Thymus (tissue), 11 donors: ENCODE measurements around the gene CCDC57. TPM values are rescaled to one million over a fixed set of nuclear protein-coding genes. Genes with fewer than 3 reads are reported as not detected.
A peak's percentile ranks its signal among the peaks of the same experiment; 100 is the strongest.
"Not testable (repeated sequence)": the region's sequence is repeated elsewhere in the genome, so short reads cannot be mapped to it uniquely, and the experiment has no call there.

ENCODE experiments used
- DNase-seq, 9 donors: peaks; one replicate each; pipeline ENCODE4 v3.0.0-alpha.2; 2013; ENCODE audit warnings: low spot score in 9 of 9, low read depth in 6 of 9, missing footprints in 1 of 9
- H3K27ac ChIP-seq, 2 donors: one replicate each; pipeline ENCODE4 v1.5.1; 2013; ENCODE audit warnings: control low read depth in 1 of 2, low read depth in 1 of 2, low read length in 1 of 2, mild to moderate bottlenecking in 1 of 2, moderate library complexity in 1 of 2
- H3K27me3 ChIP-seq, 2 donors: one replicate each; pipeline ENCODE4 v1.5.1; 2013; ENCODE audit warnings: low read length in 1 of 2; ENCODE audit not compliant: control insufficient read depth in 2 of 2, insufficient read depth in 1 of 2
- H3K36me3 ChIP-seq, 2 donors: one replicate each; pipeline ENCODE4 v1.5.1; 2013; ENCODE audit warnings: low read length in 1 of 2, mild to moderate bottlenecking in 1 of 2, moderate library complexity in 1 of 2; ENCODE audit not compliant: control insufficient read depth in 2 of 2, insufficient read depth in 2 of 2
- H3K4me1 ChIP-seq, 2 donors: one replicate each; pipeline ENCODE4 v1.5.1; 2013; ENCODE audit warnings: low read length in 2 of 2; ENCODE audit not compliant: control insufficient read depth in 2 of 2, insufficient read depth in 2 of 2
- H3K4me3 ChIP-seq, 2 donors: one replicate each; pipeline ENCODE4 v1.5.1; 2013; ENCODE audit warnings: low read length in 2 of 2, control low read depth in 1 of 2, mild to moderate bottlenecking in 1 of 2
- H3K9me3 ChIP-seq, 2 donors: one replicate each; pipeline ENCODE4 v1.5.1; 2013; ENCODE audit warnings: low read length in 1 of 2, mild to moderate bottlenecking in 1 of 2; ENCODE audit not compliant: control insufficient read depth in 2 of 2, insufficient read depth in 1 of 2
- WGBS: extraction: QIAGEN DNeasy Blood & Tissue Kit; methylation state at CpG from one replicate; pipeline ENCODE4 v1.1.7; 2013; 5-methylcytosine and 5-hydroxymethylcytosine counted together
- polyA plus RNA-seq: library from polyadenylated mRNA; stranded (reverse); fragments of 200-250 nt; gene quantifications from one replicate; pipeline ENCODE4 v1.2.3, GENCODE V29; 2013
- total RNA-seq: library from RNA; stranded (reverse); fragments of 120-200 nt; gene quantifications from one replicate; pipeline ENCODE4 v1.2.4, GENCODE V29; 2013
- donor health status: healthy.

CCDC57 gene
- total and polyA plus RNA-seq, 2 donors: 39.3 to 122 TPM

- peaks cover 0 to 14% of the 10 kb centered on the region in 2 donors for H3K27me3 ChIP-seq
- WGBS: 43% methylated on average over 37 of the region's 37 CpGs
- H3K4me1 ChIP-seq: peaks cover 11 to 27% of the 10 kb centered on the region in 2 donors
- H3K9me3 ChIP-seq: no peaks in the 10 kb centered on the region
- no peak for DNase-seq
- no peaks in the 10 kb centered on the region for H3K36me3 ChIP-seq
- peak overlapping the region; percentile 36 to 91 for H3K4me3 ChIP-seq
- peak overlapping the region in 1 of 2 donors; percentile 25 for H3K27ac ChIP-seq
These were observed 789 bp upstream of the CCDC57 start for GRCh38 chr17:82213251-82214011.

DNA sequence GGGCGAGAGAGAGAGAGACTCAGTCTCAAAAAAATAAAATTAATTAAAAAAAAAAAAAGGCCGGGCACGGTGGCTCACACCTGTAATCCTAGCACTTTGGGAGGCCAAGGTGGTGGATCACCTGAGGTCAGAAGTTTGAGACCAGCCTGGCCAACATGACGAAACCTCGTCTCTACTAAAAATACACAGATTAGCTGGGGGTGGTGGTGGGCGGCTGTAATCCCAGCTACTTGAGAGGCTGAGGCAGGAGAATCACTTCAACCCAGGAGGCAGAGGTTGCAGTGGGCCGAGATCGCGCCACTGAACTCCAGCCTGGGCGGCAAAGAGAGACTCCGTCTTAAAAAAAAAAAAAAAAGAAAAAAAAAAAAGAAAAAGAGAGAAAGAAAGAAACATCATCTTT, 2.0 kb downstream of the CCDC57 start:
- Histone ChIP-seq H3K4me1 (peaks cover 18 to 24% of the 10 kb centered on the region in 2 donors), H3K27me3 (peaks cover 0 to 14% of the 10 kb centered on the region in 2 donors)
- not testable (repeated sequence) for H3K9me3 ChIP-seq, DNase-seq, H3K27ac ChIP-seq, H3K4me3 ChIP-seq, H3K36me3 ChIP-seq
- 96% methylated on average over 11 of the region's 11 CpGs for WGBS

- peak in 8 of 9 donors; percentile 64 to 87 (median 74) for DNase-seq
- 23% methylated on average over 21 of the region's 21 CpGs for WGBS
- Histone ChIP-seq H3K4me1 (peaks cover 13 to 22% of the 10 kb centered on the region in 2 donors), H3K9me3 (no peaks in the 10 kb centered on the region), H3K27ac (peak overlapping the region; percentile 66 to 94), H3K27me3 (no peaks in the 10 kb centered on the region), H3K4me3 (peak overlapping the region in 1 of 2 donors; percentile 21), H3K36me3 (peaks cover 3 to 10% of the 10 kb centered on the region in 2 donors)
These were observed 6.7 kb downstream of the CCDC57 start for GRCh38 chr17:82205720-82206508.

DNA sequence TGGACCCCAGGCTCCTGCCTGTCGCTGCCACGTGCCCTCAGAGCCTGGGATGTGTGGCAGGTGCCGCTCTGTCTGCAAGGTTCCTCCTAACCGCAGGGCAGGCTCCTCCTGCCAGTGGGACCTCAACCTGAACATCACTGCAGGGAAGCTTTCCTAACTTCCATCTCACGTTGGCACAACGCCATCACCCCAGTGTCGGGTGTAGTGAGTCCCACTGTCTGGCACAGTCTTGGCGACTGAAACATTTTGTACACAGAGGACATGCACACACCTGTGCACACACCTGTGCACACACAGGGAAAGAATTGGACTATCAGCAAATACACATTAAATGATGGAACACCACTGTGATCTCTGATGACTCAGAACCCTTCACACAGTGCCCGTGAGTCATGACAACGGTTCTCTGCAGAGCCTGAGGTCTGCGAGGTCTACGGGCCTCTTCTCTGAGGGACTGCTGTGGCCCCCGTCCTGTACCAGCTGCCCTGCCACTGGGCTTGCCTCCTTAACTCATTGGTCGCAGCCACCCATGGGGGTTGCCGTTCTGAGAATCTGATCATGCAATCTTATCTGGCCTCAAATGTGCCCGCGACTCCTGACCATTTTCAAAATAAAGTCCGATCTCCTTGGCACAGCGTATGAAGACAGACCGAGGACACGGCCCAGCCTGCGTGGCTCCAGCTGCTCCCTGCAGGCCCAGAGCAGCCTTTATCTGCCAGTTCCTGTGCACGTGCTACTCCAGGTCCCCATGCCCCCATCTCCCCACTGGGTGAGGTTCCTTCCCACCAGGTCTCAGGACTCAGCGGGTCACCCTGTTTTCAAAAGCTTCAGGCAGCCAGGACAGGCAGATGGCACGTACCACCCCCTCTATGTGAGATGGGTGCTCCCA, 7.6 kb downstream of the CCDC57 start:
- Histone ChIP-seq H3K4me3 (no peak overlapping the region), H3K36me3 (peaks cover 3 to 10% of the 10 kb centered on the region in 2 donors), H3K27me3 (no peaks in the 10 kb centered on the region), H3K4me1 (peaks cover 20 to 30% of the 10 kb centered on the region in 2 donors), H3K27ac (no peak overlapping the region), H3K9me3 (no peaks in the 10 kb centered on the region)
- no peak for DNase-seq
- WGBS: 90% methylated on average over 25 of the region's 25 CpGs

- no peak overlapping the region for H3K27ac ChIP-seq
These were observed 8.7 kb downstream of the CCDC57 start for GRCh38 chr17:82203920-82204319.

DNA sequence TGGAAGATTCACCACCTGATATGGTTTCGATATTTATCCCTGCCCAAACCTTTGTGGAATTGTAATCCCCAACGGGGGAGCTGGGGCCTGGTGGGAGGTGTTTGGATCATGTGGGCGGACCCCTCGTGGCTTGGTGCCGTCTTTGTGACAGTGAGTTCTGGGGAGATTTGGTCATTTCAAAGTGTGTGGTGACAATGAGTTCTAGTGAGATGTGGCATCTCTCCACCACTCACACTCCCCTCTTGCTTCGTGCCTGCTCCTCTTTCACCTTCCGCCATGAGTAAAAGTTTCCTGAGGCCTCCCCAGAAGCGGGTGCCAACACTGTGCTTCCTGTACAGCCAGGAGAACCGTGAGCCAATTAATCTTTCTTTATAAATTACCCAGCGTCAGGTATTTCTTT, 9.7 kb downstream of the CCDC57 start:
- WGBS: 89% methylated on average over 10 of the region's 10 CpGs

More at GRCh38 chr17:82203920-82204319, 8.7 kb downstream of the CCDC57 start:
- H3K27me3 ChIP-seq: no peaks in the 10 kb centered on the region
- H3K9me3 ChIP-seq: no peaks in the 10 kb centered on the region
- whole genome bisulfite sequencing: 93% methylated on average over 19 of the region's 19 CpGs
- H3K36me3 ChIP-seq: peaks cover 3 to 10% of the 10 kb centered on the region in 2 donors
- H3K4me1 ChIP-seq: peaks cover 20 to 35% of the 10 kb centered on the region in 2 donors
- H3K4me3 ChIP-seq: no peak overlapping the region
- no peak for DNase-seq

DNA sequence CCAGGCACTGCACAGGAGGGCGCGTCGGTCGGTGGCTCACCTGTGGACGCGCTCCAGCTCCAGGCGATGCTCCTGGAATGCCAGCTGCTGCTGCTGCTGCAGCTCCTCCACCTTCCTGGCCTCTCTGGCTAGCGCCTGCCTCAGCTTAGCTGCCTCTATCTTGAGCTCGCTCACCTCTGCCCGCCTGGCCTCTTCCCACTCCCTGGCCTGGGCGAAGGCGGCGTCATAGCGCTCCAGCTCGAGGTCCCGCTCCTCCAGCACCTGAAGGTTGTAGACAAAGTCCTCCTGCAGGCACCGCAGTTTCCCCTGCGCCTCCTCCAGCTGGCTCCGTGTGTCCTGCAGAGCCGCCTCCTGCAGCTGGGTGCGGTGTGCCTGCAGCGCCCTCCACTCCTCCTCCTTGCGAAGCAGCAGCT, 11.1 kb downstream of the CCDC57 start:
- Histone ChIP-seq H3K27ac (no peak overlapping the region), H3K4me1 (peaks cover 23 to 50% of the 10 kb centered on the region in 2 donors), H3K36me3 (peaks cover 12 to 17% of the 10 kb centered on the region in 2 donors), H3K4me3 (no peak overlapping the region), H3K9me3 (peaks cover 1 to 11% of the 10 kb centered on the region in 2 donors), H3K27me3 (no peaks in the 10 kb centered on the region)
- peak in 2 of 9 donors; percentile 54 to 62 for DNase-seq
- 63% methylated on average over 23 of the region's 23 CpGs for WGBS

More for the DNA sequence above, 9.7 kb downstream of the CCDC57 start:
- no peak overlapping the region for H3K4me3 ChIP-seq
- H3K27ac ChIP-seq: no peak overlapping the region
- H3K36me3 ChIP-seq: peaks cover 8 to 10% of the 10 kb centered on the region in 2 donors
- no peaks in the 10 kb centered on the region for H3K9me3 ChIP-seq
- peaks cover 20 to 40% of the 10 kb centered on the region in 2 donors for H3K4me1 ChIP-seq
- H3K27me3 ChIP-seq: no peaks in the 10 kb centered on the region
- no peak for DNase-seq

DNA sequence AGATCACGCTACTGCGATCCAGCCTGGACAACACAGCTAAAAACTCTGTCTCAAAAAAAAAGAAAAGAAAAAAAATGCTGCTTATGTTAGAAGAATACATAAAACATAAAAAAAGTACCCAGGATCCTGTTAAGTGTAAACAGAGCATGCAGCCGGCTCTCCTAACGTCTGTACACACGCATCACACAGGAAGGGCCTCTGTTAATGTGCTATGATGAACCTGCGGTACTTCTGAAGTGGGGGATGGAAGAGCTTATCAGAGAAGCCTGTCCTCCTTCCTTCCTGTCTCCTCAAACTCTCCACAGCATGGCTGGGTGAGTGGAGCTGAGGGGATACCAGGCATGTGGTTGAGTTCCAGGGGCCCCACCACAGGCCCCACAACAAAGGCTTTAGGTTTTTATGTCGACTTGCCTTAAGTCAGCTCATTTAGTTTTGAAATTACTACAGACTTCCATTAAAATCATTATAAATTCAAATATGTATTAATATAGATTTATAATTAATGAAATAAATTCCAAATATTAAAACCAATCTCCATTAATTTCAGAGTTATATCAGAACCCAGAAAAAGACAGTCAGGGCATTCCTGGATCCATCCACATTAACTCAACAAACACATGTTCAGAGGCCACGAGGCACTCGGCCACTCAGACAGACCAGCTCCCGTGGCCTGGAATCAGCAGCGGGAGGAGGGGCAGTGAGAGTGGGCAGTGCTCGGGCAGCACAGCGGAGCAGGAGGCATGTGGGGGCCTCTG, 11.7 kb downstream of the CCDC57 start:
- peak in 7 of 9 donors; percentile 44 to 83 (median 58) for DNase-seq
- H3K27me3 ChIP-seq: no peaks in the 10 kb centered on the region
- peaks cover 15 to 23% of the 10 kb centered on the region in 2 donors for H3K36me3 ChIP-seq
- H3K27ac ChIP-seq: peak overlapping the region; percentile 27 to 30
- no peak overlapping the region for H3K4me3 ChIP-seq
- WGBS: 36% methylated on average over 13 of the region's 13 CpGs
- H3K4me1 ChIP-seq: peaks cover 18 to 44% of the 10 kb centered on the region in 2 donors
- H3K9me3 ChIP-seq: peaks cover 1 to 11% of the 10 kb centered on the region in 2 donors
